SK-N-SH treated with all-trans-retinoic acid at 6 μM for 48 hours (cell line): ENCODE results near the gene PRKG1.

Experiments used
- ARNTL ChIP-seq: fragments of 450-650 bp; formaldehyde crosslinking; IDR thresholded peaks from 2 replicates; pipeline ENCODE4 v1.5.0; 2020; ENCODE audit warnings: low read depth, mild to moderate bottlenecking, moderate library complexity, borderline replicate concordance
- CREB5 ChIP-seq: fragments of 250-450 bp; sonication (Bioruptor Pico); IDR thresholded peaks from 2 replicates; pipeline ENCODE4 v1.5.1; 2020; ENCODE audit warnings: low read depth, mild to moderate bottlenecking, moderate library complexity
- CSRNP3 ChIP-seq: fragments of 250-450 bp; sonication (Bioruptor Pico); IDR thresholded peaks from 2 replicates; pipeline ENCODE4 v1.5.1; 2021; ENCODE audit warnings: mild to moderate bottlenecking, moderate library complexity
- ESRRG ChIP-seq: fragments of 250-450 bp; sonication (Bioruptor Pico); IDR thresholded peaks from 2 replicates; pipeline ENCODE4 v1.6.1; 2021; ENCODE audit warnings: mild to moderate bottlenecking
- GLIS3 ChIP-seq: fragments of 250-450 bp; sonication (Bioruptor Pico); IDR thresholded peaks from 2 replicates; pipeline ENCODE4 v1.5.0; 2020; ENCODE audit warnings: mild to moderate bottlenecking, moderate library complexity
- PATZ1 ChIP-seq: fragments of 250-450 bp; sonication (Bioruptor Pico); IDR thresholded peaks from 2 replicates; pipeline ENCODE4 v1.8.0; 2020; ENCODE audit warnings: mild to moderate bottlenecking, moderate library complexity, borderline replicate concordance
- POU6F1 ChIP-seq: fragments of 250-450 bp; sonication (Bioruptor Pico); IDR thresholded peaks from 2 replicates; pipeline ENCODE4 v1.8.0; 2021; ENCODE audit warnings: low read depth, mild to moderate bottlenecking, moderate library complexity, borderline replicate concordance
- PPARA ChIP-seq: fragments of 250-450 bp; sonication (Bioruptor Pico); IDR thresholded peaks from 2 replicates; pipeline ENCODE4 v1.5.0; 2020; ENCODE audit warnings: mild to moderate bottlenecking, borderline replicate concordance
- SNAI2 ChIP-seq: fragments of 250-450 bp; sonication (Bioruptor Pico); IDR thresholded peaks from 2 replicates; pipeline ENCODE4 v1.5.0; 2020; ENCODE audit warnings: mild to moderate bottlenecking, moderate library complexity
- TCF4 ChIP-seq: fragments of 250-450 bp; sonication (Bioruptor Pico); IDR thresholded peaks from 2 replicates; pipeline ENCODE4 v1.8.0; 2021; ENCODE audit warnings: mild to moderate bottlenecking, moderate library complexity, borderline replicate concordance
- TOX ChIP-seq: fragments of 250-450 bp; sonication (Bioruptor Pico); IDR thresholded peaks from 2 replicates; pipeline ENCODE4 v1.8.0; 2021; ENCODE audit warnings: mild to moderate bottlenecking, moderate library complexity, borderline replicate concordance
- ZC3H10 ChIP-seq: fragments of 250-450 bp; sonication (Bioruptor Pico); IDR thresholded peaks from 2 replicates; pipeline ENCODE4 v1.5.1; 2021; ENCODE audit warnings: mild to moderate bottlenecking, moderate library complexity
- ZFP30 ChIP-seq: fragments of 450-650 bp; formaldehyde crosslinking; IDR thresholded peaks from 2 replicates; pipeline ENCODE4 v1.5.0; 2022; ENCODE audit warnings: mild to moderate bottlenecking, moderate library complexity
- ZNF70 ChIP-seq: fragments of 450-650 bp; formaldehyde crosslinking; IDR thresholded peaks from 2 replicates; pipeline ENCODE4 v1.5.0; 2020; ENCODE audit warnings: mild to moderate bottlenecking, moderate library complexity

- TF ChIP-seq POU6F1 (CRISPR knock-in tag) (no peak), PPARA (CRISPR knock-in tag) (no peak), TOX (no peak), PATZ1 (CRISPR knock-in tag) (no peak), ZC3H10 (CRISPR knock-in tag) (no peak), ARNTL (no peak), TCF4 (CRISPR knock-in tag) (no peak), SNAI2 (CRISPR knock-in tag) (no peak), CSRNP3 (CRISPR knock-in tag) (no peak), ESRRG (CRISPR knock-in tag) (no peak), GLIS3 (CRISPR knock-in tag) (no peak), CREB5 (CRISPR knock-in tag) (no peak), ZNF70 (CRISPR knock-in tag) (no peak), ZFP30 (no peak)
These were observed 1191.0 kb downstream of the PRKG1 start for GRCh38 chr10:52265131-52265926.
